Activated T-cell treated with anti-CD3 and anti-CD28 coated beads for 48 hours (primary cell): ENCODE results near the gene DOCK3.
"Not testable (repeated sequence)": the region's sequence is repeated elsewhere in the genome, so short reads cannot be mapped to it uniquely, and the experiment has no call there.

Experiments
- DNase-seq: peaks from one replicate; pipeline ENCODE4 v3.0.0-alpha.2; 2020; ENCODE audit warnings: low read depth

The DOCK3 gene

DNA sequence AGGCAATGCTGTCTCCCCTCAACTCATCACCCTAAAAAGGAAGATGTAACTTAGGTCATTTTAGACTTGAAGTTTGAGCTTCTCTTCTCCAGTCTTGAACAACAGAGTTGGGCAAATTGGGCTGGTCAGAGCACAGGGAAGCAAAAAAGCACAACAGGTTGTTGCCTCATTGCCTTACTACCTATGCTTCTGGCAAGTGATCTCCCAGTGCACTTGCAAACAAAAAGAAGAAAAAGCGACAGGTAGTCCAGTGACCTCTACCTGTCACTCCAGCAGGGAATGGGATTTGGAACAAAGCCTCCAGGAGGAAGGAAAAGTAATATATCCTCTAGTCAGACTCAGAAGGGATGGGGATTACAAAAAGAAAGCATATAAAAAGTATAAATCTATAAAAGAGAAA is 550.1 kb downstream of the DOCK3 start:
- no peak for DNase-seq

DNA sequence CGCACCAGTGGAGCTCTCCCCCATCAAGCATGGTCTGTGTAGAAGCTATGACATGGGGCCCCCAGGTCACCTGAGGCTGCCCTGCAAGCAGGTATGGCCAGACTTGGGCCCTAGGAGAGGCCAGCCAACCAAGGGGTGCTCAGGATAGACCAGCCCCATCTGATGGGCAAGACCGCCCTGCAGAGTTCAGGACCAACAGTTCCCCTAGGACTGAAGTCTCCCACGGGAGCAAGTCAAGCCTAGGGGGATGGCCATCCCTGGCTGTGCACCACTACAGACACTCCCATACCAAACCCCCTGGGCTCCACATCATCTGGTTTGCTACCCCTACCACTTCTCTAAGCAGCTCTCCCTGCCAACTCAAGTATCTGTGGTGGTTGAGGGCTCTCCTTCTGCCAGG is 568.2 kb downstream of the DOCK3 start:
- DNase-seq, result no peak

- no peak for DNase-seq
These were observed 569.2 kb downstream of the DOCK3 start for GRCh38 chr3:51243924-51244323.

DNA sequence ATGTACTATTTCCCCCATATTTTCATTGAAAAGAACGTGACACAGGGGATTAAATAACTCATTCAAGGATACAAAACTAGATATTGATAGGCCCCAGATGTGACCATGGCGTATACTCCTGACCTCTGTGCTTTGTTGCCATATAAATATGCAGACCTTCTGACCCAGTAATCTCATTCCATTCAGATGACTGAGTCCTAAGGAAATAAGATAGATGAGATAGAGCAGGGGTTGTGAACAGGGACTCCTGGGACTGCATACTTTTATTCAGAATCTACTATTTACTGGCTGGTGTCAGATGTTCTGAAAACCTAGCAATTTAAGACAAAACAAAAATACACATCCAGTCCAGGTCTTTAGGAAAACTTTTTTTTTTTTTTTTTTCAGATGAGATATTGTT is 571.1 kb downstream of the DOCK3 start:
- DNase-seq, result no peak

GRCh38 chr3:51257870-51258269 is 583.1 kb downstream of the DOCK3 start:
- no peak for DNase-seq

DNA sequence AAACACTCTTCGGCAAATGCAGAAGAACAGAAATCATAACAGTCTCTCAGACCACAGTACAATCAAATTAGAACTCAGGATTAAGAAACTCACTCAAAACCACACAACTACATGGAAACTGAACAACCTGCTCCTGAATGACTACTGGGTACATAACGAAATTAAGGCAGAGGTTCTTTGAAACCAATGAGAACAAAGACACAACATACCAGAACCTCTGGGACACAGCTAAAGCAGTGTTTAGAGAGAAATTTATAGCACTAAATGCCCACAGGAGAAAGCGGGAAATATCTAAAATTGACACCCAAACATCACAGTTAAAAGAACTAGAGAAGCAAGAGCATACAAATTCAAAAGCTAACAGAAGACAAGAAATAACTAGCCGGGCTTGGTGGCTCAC is 589.4 kb downstream of the DOCK3 start:
- not testable (repeated sequence) for DNase-seq

- DNase-seq, result no peak
These were observed 593.4 kb downstream of the DOCK3 start for GRCh38 chr3:51268132-51268531.

DNA sequence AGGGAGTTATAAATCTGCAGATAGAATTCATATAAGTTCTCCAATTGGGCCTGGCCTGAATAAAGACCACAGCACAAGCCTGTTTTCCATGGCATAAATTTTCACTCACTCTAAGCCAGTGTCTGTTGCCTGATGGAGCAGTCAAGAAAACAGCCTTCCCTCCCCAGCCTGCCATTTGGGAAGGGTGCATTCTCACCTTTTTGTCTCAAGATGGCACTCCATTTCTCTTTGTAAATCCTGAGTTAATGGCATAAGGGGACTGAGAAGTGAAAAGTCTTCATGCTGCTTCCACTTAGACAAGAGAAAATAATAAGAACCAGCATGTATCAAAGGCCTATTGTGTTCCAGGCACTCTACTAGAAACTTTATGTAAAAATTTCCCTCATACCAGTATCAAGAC is 594.7 kb downstream of the DOCK3 start:
- no peak for DNase-seq

DNA sequence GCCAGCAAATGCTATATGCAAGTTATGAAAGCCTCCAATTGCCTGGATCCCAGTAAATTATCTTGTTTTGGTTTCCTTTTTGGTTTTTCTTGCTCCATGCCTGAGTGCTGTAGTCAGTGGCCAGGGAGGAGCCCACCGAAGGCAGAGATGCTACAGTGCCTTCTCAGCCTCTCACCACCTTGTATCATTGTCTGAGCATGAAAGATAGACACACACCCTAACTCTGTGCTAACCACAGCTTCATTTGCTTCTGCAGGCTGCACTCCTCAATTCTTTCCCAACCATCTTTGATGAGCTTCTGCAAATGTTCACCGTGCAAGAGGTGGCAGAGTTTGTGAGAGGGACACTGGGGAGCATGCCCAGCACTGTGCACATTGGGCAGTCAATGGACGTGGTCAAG is 595.8 kb downstream of the DOCK3 start:
- no peak for DNase-seq

DNA sequence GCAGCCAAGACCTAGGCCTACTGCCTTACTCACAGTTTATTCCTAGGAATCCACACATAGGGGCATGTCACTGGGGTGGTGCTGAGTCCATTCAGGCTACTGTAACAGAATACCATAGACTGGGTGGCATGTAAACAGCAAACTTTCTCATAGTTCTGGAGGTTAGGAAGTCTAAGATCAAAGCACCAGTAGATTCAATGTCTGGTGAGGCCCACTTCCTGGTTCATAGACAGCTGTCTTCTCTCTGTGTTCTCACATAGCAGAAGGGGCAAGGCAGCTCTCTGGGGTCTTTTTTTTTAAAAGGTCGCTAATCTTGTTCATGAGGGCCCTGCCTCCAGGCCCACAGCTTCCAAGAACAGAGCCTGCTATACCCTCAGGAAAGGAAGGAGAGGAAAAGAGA is 596.4 kb downstream of the DOCK3 start:
- no peak for DNase-seq

GRCh38 chr3:51274052-51274451 is 599.3 kb downstream of the DOCK3 start:
- DNase-seq, result no peak

DNA sequence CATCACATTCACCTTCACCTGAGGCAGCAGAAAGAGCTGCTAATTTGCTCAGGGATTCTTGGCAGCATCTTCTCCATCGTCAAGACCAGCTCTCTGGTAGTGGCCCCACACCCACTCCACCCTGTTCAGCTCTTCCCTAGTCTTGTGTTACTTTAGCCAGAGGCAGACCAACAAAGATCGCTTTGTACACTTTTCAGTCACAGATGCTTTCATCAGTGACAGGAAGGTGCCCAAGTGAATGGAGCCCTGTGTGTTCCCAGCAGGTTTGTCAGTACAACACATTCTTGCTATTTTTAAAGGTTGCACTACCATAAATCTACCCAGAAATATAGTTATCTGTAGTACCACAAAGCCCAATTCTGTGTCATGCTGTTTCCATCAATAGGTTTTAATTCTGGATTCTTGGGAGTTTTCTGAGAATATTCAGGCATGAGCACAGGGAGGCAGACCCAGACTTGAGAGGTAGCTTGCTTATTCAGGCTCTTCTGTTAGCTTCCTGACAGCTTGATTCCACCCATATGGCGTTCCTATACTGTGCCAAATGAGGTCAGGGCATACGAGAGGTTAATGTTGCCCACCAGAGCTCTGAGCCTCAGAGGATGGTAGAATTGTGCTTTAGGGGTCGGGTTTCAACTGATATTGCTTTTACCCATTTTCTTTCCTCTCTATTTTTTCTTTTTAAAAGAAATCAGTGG is 600.5 kb downstream of the DOCK3 start:
- DNase-seq, result no peak

DNA sequence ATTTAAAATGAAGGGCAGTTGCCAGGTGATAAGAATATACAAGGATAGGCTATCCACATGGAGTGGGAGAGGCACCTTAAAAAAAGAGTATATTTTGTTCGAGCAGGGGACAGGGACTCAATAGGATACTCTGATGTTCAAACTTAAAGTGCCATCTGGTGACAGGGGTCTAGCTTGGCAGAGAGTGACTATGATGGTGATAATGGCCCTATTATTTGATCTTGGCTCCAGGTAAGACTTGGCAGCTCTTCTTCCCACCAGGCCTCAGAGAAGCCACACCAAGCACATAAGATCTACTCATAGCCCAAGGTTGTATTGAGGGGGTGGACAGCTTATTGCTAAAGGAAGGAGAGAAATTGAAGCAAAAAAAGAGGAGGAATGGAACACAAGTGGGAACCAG is 601.3 kb downstream of the DOCK3 start:
- no peak for DNase-seq

DNA sequence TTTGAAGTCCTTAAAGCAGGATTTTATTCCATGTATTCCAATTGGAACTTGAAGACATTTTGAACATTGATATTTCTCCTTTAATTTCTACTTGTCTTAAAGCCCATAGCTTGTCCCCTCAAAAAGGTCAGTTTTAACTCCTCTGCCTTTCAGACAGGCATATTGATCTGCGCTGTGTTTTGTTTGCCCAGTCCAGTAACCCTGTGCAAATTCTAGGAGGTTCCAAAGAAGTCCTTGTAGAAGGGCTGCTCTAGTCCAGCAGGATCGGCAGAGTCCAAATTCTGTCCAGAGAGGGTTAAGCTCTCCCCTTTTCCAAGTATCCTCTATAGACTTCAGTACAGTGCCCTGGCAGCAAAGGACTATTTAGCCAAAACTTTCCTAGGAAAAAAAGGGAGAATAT is 604.7 kb downstream of the DOCK3 start:
- no peak for DNase-seq

GRCh38 chr3:51280176-51280575 is 605.4 kb downstream of the DOCK3 start:
- no peak for DNase-seq

- DNase-seq, result no peak
These were observed 608.2 kb downstream of the DOCK3 start for GRCh38 chr3:51282931-51283330.

- DNase-seq, result no peak
These were observed 608.7 kb downstream of the DOCK3 start for GRCh38 chr3:51283421-51283820.

- DNase-seq, result no peak
These were observed 620.9 kb downstream of the DOCK3 start for GRCh38 chr3:51295625-51296024.

DNA sequence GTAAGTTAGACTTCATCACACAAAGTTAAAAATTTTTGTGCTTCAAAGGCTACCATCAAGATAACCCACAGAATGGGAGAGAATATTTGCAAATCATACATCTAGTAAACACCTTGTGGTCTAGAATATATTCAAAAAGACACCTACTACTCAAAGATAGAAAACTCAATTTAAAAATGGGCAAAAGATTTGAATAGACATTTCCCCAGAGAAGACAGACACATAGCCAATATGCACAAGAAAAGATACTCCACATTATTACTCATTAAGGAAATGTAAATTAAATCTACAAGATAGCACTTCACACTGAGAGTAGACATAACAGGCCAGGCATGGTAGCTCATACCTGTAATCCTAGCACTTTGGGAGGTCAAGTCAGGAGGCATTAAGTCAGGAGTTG is 622.6 kb downstream of the DOCK3 start:
- no peak for DNase-seq

DNA sequence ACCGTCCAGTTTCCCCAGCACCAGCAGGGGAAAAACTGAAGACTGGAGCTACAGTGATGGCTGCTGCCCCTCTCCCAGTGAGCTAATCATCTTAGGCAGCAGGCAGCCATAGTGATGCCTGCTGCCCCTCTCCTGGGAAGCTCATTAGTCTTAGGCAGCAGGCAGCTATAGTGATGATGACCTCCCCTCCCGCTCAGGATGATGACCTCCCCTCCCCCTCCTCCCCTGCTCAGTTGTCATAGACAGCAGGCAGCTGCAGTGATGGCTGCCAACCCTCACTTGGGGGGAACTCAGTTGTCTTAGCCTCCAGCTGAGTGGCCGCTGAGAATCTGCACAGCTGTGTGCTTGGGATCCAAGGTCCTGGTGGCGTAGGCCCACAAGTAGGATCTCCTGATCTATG is 629.5 kb downstream of the DOCK3 start:
- no peak for DNase-seq

- DNase-seq, result no peak
These were observed 631.4 kb downstream of the DOCK3 start for GRCh38 chr3:51306093-51306492.

- no peak for DNase-seq
These were observed 632.7 kb downstream of the DOCK3 start for GRCh38 chr3:51307458-51307857.

DNA sequence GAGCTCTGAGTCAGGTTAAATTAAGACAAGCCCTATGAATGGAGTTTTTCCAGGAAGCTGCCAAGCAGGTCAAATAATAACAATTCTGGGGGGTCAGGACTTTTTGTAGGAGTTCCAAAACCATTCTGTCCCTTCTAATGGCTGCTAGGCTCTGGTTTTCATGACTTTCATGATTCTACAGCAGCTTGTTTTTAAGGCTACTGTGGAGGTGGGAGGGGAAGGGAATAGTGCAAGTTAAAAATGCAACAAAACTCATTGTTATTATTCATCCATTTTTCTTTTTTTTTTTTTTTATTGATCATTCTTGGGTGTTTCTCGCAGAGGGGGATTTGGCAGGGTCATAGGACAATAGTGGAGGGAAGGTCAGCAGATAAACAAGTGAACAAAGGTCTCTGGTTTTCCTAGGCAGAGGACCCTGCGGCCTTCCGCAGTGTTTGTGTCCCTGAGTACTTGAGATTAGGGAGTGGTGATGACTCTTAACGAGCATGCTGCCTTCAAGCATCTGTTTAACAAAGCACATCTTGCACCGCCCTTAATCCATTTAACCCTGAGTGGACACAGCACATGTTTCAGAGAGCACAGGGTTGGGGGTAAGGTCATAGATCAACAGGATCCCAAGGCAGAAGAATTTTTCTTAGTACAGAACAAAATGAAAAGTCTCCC is 633.3 kb downstream of the DOCK3 start:
- not testable (repeated sequence) for DNase-seq

- DNase-seq, result no peak
These were observed 636.3 kb downstream of the DOCK3 start for GRCh38 chr3:51311055-51311454.
